Measurements from ENCODE around the gene POGK.
"Not testable (repeated sequence)": the region's sequence is repeated elsewhere in the genome, so short reads cannot be mapped to it uniquely, and the experiment has no call there.

POGK gene

DNA sequence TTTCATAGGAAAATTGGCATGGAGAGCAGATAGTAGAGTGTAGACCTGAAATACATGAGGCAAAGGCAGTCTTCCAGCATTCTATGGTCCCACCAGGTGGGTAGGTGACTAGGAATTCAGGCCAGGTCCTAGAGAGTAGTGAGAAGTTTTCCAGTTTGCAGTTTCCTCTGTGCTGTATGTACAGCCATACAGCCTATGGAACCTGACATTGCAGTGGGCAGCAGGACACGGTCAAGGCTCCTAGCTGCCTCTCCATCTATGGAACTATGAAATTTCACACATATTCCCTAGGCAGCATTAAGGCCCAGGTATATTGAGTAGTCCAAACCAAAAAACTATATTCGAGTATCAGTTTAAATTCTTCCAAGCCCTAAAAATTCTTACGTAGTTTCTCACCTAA, 16.3 kb downstream of the POGK start:
- no peak for DNase-seq (ENCODE audit: low read depth in 2 of 2)

DNA sequence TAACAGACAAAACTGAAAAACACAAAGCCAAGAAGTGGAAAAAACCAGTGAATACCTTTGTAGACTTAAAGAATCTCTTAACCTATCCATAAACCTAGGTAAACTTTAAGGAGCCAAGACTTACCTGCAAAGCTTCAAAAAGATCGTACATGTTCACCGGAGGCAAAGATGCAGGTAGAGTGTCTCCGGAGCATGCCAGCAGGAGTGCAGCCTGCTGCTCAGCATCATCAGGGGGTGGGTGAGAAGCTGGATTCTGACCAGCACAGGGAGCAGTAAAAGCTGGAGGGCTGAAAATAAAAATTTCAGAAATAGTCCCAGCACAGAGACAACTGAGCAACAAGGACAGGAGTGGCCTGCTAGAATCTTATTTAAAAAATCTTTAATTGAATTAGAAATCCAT, 18.7 kb downstream of the POGK start:
- no peak for DNase-seq (ENCODE audit: low read depth in 2 of 2)

DNA sequence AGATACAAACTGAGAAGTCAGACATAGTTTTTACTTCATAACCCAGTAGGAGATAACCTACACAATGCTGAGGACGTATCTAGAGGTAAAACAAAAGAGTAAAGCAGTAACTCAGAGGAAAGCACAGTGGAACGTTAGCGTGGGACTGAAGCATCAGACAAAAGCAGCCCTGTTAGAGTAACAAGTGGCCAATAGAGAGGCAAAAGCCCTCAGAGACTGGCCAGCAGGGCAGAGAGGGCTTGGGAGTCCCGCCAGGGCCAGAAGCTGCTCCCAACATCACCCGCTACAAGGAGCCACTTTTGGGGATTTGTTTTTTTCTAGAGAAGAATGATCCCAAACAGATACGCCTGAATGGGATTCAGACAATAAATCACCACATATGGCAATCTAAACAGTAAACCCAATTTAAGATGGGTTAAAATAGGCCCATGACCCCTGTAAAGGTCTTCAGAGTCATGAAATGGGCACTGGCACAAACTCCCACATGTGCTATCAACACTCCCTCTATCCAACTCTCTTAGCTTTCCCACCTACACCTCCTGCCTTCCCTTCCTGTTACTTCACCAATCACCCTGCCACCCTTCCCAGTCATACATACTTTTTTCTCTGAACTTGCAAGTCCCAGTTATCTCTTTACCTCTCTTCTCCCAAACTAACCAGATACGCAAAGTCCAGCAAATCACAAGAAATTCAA, 19.6 kb downstream of the POGK start:
- DNase-seq (ENCODE audit: low read depth in 2 of 2), result no peak

DNA sequence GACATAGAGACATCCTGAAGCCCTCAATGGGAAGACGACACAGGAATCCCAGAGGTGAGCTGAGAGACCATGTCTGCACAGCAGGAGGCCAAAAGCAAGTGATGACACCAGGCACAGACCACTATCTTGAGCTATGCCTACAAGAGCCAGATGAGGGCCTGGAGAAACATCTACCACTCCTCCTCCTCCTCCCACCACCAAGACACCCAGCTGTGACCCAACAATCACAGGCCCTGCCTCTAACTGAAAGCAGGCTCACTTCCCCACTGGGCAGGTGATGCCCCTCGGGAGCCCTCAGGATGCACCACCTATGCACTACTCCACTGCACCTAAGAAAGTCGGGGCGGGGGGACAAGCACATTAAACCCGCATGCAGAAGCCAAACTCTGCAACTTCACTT, 20.3 kb downstream of the POGK start:
- no peak for DNase-seq (ENCODE audit: low read depth in 2 of 2)

DNA sequence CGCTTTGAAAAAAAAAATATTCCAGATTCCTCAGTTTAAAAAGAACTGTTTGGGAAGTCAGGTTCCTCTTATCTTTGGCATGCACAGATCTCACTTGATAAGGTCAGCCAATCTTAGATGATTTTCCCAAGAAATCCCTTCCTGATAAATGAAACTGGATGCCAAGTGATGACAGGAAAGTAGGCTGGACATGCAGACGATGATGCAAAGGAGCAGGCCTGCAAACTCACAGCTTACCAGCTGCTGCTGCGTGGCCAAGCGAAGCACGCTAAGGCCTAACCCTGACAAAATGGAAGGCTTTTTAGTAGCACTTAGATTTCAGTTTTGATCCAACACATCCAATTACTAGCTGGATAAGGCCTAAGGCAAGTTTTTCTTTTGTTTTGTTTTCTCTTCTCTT, 26.7 kb downstream of the POGK start:
- DNase-seq (ENCODE audit: low read depth in 2 of 2), result no peak

DNA sequence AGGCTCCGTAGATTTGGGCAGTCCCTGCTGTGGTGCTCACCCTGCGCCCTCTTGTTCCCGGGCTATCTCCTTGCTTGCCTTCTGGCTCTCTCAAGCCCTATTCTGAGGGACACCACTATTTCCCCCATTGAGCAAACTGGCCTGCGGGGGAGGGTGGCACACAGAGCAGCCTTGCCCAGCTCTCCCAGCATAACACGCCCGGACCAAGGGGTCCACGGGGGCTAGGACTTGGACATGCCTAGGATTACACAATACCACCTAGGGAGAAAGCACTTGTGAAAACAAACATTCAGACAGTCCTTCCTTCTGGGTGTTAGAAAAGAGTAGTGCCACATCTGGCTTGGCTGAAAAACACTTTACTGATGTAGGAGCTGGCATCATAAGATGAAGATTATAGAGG, 29.4 kb downstream of the POGK start:
- DNase-seq (ENCODE audit: low read depth in 2 of 2), result no peak

DNA sequence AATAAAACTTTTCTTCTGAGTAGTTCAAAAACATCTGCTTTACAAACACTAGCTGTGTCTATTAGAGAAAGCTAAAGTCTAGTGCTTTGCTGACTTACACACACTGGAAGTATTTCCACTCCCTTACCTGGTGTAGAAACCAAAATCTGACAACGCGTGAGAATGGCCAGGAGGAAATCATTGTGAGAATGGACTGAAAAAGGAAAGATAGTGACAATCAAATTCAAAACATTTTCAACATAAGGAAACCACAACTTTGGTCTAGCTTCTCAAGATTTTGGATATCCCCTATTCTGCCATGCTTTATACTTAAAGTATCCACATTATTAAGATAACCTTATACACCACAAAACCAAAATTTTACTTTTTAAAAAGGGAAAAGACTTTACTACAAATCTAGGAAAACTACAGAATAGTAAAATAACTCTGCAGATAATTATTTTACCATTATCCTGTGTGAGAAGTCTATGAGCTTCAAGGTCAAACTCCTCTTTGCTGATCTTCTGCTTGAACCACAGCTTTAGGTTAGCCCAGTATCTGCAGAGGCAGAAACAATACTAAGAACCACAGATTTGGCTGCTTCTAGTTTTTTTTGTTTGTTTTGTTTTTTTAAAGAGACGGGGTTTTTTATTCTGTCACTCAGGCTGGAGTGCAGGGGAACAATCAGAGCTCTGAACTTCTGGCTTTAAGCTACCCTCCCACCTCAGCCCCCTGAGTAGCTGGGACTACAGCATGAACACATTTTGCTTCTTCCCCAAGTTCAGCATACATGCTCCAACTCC, 30.2 kb downstream of the POGK start:
- no peak for DNase-seq (ENCODE audit: low read depth in 2 of 2)

DNA sequence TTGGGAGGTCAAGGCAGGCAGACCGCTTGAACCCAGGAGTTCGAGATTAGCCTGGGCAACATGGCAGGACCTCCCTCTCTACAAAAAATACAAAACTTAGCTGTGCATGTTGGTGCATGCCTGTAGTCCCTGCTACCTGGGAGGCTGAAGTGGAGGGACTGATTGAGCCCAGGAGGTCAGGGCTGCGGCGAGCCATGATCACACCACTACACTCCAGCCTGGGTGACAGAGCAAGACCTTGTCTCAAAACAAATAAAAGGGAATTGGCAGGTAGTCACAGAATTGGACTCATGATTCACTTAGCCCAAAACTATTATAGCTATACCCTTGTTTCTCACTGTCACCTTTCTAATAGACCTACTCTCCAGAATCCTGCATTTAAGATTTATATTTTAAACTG, 31.3 kb downstream of the POGK start:
- no peak for DNase-seq (ENCODE audit: low read depth in 2 of 2)

DNA sequence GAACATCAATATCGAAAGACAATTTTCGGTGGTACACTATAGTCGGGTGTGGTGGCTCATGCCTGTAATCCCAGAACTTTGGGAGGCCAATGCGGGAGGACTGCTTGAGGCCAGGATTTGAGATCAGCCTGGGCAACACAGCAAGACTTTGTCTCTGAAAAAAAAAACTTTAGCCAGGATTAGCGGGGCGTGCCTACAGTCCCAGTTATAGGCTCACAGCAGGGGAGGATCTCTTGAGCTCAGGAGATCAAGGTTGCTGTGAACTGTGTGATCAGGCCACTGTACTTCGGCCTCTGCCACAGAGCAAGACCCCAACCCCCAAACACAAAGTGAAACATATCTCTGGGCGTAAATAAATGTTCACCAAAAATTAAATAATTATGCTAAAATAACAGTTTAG, 35.2 kb downstream of the POGK start:
- DNase-seq (ENCODE audit: low read depth in 2 of 2), result no peak

DNA sequence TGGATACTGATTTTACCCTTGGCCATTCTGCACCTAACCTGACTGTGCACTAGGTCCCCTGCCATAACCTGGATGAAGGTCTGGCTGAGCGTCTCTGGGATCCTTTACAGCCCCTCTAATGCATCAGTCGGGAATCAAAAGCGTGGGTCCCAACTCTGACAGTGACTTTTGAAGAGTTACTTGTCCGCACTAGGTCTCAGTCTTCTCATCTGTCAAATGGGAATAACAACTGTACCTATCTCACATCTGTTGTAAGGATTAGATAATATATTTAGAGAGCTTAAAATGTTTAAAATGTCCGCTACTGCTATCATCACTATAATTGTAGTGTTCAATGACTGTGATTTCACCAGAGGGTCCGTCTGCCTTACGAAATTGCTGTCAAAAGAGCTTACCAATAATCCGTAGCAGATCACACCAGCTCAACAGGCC, 36.0 kb downstream of the POGK start:
- no peak for DNase-seq (ENCODE audit: low read depth in 2 of 2)

DNA sequence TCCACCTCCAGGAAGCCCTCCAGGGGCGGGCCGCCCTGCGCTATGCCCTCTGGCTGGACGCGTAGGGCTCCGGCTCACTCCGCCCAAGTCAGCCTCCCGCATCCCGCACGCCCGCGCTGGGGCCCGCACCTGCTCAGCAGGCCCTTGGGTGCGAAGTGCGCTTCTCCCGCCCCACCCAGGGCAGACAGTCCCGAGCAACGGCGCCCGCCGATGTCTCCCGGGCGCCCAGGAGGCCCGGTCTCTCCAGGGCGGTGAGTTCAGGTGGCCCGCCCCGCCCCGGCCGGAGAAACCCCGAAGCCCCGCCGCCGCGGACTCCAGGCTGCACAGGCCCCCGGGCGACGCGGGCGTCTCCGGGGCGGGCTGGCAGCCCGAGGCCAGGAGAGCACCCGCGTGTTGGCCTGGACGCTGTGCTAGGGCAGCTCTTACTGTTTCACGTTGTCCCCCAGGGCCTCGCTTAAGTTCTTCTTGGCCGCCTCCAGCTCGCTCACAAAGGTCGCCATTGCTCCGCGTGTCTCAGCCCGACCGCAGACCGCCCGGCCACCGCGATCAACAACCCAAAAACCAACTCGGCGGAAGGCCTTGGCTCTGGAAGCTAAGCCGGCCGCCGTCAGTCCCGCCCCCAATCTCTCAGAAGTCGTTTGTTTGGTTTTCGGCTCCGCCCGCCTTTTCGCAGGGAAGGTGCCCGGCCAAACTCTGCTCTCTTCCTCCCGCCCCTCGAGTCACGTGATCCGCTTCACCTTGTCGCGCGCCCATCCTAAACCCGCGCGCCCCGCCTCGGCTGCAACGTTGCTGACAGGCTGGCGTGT, 36.7 kb downstream of the POGK start, which contains the start of gene TADA1:
Gene TADA1 (minus strand): TSS at position 531 of the 806 bp plus-strand sequence. CDS start 31 bp downstream, at position 500.
- DNase-seq (ENCODE audit: low read depth in 2 of 2), result peak; percentile 96 to 97

DNA sequence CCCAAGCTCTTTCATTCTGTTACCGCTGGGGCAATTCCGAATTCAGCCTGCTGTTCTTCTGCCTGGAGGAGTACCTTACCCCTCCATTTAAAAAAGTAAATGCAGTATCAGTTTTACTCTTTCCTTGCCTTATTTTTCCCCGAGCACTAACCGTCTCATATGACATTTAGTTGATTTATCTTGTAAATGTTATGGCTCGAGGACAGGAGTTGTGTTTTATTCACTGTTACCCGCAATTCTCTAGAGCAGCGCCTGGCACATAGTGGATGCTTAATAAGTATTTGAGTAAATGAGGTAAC, 37.2 kb downstream of the POGK start:
- no peak for DNase-seq (ENCODE audit: low read depth in 2 of 2)

DNA sequence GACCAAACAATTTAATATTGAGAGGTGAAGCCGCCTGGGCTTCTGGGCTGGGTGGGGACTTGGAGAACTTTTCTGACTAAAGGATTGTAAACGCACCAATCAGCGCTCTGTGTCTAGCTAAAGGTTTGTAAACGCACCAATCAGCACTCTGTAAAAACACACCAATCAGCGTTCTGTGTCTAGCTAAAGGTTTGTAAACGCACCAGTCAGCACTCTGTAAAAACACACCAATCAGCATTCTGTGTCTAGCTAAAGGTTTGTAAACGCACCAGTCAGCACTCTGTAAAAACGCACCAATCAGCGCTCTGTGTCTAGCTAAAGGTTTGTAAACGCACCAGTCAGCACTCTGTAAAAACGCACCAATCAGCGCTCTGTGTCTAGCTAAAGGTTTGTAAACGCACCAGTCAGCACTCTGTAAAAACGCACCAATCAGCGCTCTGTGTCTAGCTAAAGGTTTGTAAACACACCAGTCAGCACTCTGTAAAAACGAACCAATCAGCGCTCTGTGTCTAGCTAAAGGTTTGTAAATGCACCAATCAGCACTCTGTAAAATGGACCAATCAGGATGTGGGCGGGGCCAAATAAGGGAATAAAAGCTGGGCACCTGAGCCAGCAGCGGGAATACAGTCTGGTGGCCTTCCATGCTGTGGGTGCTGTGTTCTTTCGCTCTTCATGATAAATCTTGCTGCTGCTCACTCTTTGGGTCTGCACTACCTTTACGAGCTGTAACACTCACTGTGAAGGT, 39.1 kb downstream of the POGK start:
- DNase-seq (ENCODE audit: low read depth in 2 of 2), result not testable (repeated sequence)

DNA sequence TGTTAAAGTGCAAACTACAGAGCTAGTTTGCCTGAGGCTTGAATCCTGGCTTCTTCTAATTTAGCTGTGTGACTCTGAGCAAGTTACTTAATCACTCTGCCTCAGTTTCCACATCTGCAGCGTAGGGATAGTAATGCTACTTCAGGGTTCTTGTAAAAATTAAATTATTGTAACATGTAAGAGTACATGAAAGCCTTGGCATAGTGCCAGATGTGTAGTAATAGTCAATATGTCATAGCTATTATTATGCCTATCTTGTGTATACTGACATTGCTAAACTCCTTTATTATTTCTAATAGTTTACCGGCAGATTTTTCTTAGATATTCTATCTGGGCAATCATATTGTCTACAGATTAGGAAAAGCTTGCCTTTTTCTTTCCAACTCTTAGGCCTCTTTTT, 43.6 kb downstream of the POGK start:
- DNase-seq (ENCODE audit: low read depth in 2 of 2), result no peak

DNA sequence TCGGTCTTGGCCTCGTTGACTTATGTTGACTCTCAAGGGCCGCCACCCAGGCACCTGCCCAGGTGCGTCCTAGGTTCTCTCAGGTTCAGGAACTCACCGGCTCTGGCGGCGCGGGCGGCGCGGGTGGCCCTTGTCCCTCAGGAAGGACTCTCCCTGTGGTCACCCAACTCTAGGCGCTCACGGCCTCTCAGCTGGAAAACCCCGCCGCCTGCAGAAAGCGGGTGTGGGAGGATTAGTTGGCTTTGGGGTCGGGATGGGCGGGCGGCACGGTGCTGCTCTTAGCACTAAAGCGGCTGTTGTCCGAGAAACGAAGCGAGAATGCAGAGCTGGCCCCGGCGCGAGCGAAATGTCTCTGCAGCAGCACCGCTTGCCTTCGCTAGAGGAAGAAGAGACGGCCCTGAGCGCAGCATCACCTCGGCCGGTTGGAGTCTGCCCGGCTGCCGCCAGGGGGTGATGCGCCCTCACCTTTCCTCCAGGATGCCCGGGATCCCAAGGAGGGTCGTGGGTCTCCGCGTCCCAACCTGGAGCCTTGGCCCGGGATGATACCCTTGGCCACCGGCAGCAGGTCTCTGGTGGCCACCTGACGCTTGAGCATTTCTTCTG, 44.9 kb downstream of the POGK start:
- DNase-seq (ENCODE audit: low read depth in 2 of 2), result peak in 1 of 2 donors; percentile 32

DNA sequence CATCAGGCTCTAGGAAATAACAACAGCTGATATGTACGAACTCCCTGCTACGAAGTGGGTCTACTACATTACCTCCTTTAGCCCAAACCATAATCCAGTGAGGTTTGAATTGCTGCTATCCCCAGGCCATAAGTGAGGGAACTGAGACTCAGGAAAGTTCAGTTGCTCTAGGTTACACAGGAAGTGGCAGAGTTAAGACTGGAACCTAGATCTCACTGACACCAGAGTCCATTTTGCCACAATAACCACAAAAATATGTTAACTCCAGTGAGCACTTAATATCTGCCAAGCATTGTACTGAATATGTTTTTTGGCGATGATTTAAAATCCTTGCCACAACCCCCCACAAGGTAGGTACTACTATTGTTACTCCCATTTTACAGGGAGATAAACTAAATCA, 45.7 kb downstream of the POGK start:
- DNase-seq (ENCODE audit: low read depth in 2 of 2), result no peak

DNA sequence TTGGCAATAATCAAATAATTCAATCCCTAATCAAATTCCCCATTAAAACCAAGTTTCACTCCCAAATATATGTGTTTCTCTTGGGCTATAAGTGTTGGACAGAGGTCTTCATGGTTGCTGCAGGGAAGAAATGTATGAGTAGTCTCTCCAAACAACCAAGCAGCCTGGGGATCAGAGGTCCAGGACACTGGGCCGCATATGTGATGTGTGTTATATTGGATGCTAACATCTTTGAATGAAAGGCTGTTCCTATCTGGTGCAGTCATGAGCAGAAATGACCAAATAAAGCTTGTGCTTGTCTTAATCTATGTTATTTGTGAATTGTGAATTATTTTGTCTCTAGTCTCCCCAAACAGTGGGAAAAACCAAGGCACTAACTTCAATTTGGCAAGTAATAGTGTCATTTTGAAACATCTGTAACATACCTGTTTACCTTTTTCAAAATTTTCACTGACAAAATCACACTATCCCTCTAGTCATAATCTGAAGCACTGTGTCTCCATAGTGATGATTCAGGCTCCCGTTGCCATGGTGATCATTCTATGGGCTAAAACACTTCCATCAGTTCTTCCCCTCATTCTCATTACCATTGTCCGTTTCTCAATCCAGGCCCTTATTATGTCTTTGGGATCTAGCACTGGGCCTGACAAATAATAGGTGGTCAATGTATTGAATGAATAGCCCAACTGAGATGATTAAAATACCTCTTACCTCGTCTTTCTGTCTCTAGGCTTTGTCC, 49.3 kb downstream of the POGK start:
- no peak for DNase-seq (ENCODE audit: low read depth in 2 of 2)

DNA sequence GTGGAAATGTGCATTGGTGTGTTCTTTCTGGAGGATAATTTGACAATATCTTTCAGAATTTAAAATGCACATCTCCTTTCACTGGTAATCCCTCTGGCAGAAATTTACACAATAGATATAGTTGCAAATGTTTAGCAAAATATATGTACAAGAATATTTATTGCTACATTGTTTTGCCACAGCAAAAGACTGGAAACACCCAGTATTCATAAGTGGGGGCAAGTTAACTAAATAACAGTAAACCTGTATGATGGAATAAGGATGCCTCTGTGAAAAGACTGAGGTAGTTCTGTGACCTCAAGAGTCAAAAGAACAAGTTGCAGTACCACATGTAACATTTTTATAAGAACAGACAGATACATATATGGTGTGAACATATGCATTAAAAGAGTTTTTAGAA, 50.5 kb downstream of the POGK start:
- DNase-seq (ENCODE audit: low read depth in 2 of 2), result no peak

DNA sequence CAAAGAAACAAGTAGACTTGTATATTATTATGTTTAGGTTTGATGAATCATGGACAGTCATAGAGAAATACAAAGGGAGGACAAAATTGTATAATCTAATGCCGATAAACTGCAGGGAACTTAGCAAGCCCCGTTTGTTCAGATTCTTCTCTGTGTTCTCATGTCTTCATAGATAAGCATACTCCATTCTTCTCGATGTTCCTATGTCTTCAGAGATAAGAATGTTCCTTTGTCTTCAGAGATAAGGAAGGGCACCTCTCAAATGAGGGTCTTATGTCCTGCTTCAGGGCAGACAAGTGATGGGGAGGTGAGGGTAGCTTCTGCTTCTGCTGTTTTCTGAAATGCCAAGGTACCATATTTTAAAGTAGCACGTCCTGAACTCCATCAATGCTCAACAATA, 56.5 kb downstream of the POGK start:
- no peak for DNase-seq (ENCODE audit: low read depth in 2 of 2)

DNA sequence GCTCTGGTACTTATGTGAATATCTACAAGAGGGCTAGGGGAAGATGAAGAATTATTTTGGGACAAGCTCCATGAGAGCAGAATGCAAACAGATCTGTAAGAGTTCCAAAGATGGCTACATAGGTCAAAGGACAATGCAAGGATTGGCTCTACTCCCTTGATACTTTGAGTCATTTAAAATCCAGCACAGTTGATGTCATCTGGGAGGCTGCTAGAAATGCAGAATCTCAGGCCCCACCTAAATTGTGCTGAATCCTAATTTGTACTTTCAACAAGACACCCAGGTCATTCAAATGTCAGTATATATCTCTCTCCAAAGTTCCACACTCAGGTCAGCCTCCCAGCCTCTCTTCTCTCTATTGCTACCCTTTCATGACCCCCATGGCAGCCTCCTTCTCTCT, 60.5 kb downstream of the POGK start:
- no peak for DNase-seq (ENCODE audit: low read depth in 2 of 2)

DNA sequence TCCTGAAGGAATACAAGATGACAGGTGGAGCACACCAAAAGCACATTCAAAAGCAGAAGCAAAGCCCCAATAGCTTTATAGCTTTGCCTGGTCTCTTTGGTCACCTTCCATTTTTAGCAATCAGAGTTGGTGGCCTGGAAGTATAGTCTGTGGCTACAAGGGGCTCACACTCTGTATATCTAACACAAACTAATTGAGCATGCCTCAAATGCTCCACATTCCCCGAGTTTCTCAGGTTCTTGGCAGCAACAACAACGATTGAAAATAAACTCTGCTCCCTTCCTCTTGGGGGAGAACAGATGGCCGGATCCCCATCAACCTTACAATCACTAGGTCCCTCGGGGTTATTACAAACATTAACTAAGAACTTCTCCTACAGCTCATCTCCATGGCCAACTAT, 61.7 kb downstream of the POGK start:
- DNase-seq (ENCODE audit: low read depth in 2 of 2), result no peak

All from stimulated activated CD8-positive, alpha-beta memory T cell treated with anti-CD3 and anti-CD28 coated beads, Interleukin-2, amount 100 ng/mL, for 48 hours (primary cell).